Thymus (tissue), 11 donors: ENCODE measurements around the gene RPL32. TPM values are rescaled to one million over a fixed set of nuclear protein-coding genes. Genes with fewer than 3 reads are reported as not detected.
A peak's percentile ranks its signal among the peaks of the same experiment; 100 is the strongest.
"Not testable (repeated sequence)": the region's sequence is repeated elsewhere in the genome, so short reads cannot be mapped to it uniquely, and the experiment has no call there.

ENCODE experiments used
- DNase-seq, 9 donors: peaks; one replicate each; pipeline ENCODE4 v3.0.0-alpha.2; 2013; ENCODE audit warnings: low spot score in 9 of 9, low read depth in 6 of 9, missing footprints in 1 of 9
- H3K27ac ChIP-seq, 2 donors: one replicate each; pipeline ENCODE4 v1.5.1; 2013; ENCODE audit warnings: control low read depth in 1 of 2, low read depth in 1 of 2, low read length in 1 of 2, mild to moderate bottlenecking in 1 of 2, moderate library complexity in 1 of 2
- H3K27me3 ChIP-seq, 2 donors: one replicate each; pipeline ENCODE4 v1.5.1; 2013; ENCODE audit warnings: low read length in 1 of 2; ENCODE audit not compliant: control insufficient read depth in 2 of 2, insufficient read depth in 1 of 2
- H3K36me3 ChIP-seq, 2 donors: one replicate each; pipeline ENCODE4 v1.5.1; 2013; ENCODE audit warnings: low read length in 1 of 2, mild to moderate bottlenecking in 1 of 2, moderate library complexity in 1 of 2; ENCODE audit not compliant: control insufficient read depth in 2 of 2, insufficient read depth in 2 of 2
- H3K4me1 ChIP-seq, 2 donors: one replicate each; pipeline ENCODE4 v1.5.1; 2013; ENCODE audit warnings: low read length in 2 of 2; ENCODE audit not compliant: control insufficient read depth in 2 of 2, insufficient read depth in 2 of 2
- H3K4me3 ChIP-seq, 2 donors: one replicate each; pipeline ENCODE4 v1.5.1; 2013; ENCODE audit warnings: low read length in 2 of 2, control low read depth in 1 of 2, mild to moderate bottlenecking in 1 of 2
- H3K9me3 ChIP-seq, 2 donors: one replicate each; pipeline ENCODE4 v1.5.1; 2013; ENCODE audit warnings: low read length in 1 of 2, mild to moderate bottlenecking in 1 of 2; ENCODE audit not compliant: control insufficient read depth in 2 of 2, insufficient read depth in 1 of 2
- WGBS: extraction: QIAGEN DNeasy Blood & Tissue Kit; methylation state at CpG from one replicate; pipeline ENCODE4 v1.1.7; 2013; 5-methylcytosine and 5-hydroxymethylcytosine counted together
- polyA plus RNA-seq: library from polyadenylated mRNA; stranded (reverse); fragments of 200-250 nt; gene quantifications from one replicate; pipeline ENCODE4 v1.2.3, GENCODE V29; 2013
- total RNA-seq: library from RNA; stranded (reverse); fragments of 120-200 nt; gene quantifications from one replicate; pipeline ENCODE4 v1.2.4, GENCODE V29; 2013
- donor health status: healthy.

The RPL32 gene
- total and polyA plus RNA-seq, 2 donors = 3,219 to 3,281 TPM

GRCh38 chr3:12884790-12885582 lies 43.6 kb upstream of the RPL32 start:
- H3K4me3 ChIP-seq = no peak overlapping the region

DNA sequence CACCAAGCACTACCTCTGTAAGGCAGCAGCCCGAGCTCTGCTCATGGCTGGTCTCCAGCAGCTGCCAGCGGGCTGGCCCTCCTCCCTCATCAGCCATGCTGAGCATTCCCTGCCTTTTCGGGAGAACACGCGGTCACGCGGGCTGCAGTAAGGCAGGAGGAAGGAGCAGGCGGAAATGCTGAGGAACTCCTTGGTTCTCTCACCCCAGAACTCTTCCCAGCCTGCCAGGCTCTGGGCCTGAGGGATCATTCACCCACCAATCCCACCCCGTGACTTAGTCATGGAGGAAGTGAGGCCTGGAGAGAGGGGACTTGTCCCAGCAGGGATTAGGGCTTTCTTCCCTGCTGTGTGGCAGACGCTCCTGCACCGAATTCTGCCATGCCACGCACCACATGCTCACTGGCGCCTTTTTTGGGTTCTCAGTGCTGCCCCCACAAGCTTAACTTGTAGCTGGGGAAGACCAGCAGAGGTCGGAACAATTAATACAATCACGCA lies 42.9 kb upstream of the RPL32 start:
- H3K9me3 ChIP-seq = no peaks in the 10 kb centered on the region
- H3K36me3 ChIP-seq = no peaks in the 10 kb centered on the region
- H3K27me3 ChIP-seq = peaks cover 0 to 5% of the 10 kb centered on the region in 2 donors
- H3K4me3 ChIP-seq = no peak overlapping the region
- H3K27ac ChIP-seq = no peak overlapping the region
- H3K4me1 ChIP-seq = peaks cover 0 to 22% of the 10 kb centered on the region in 2 donors
- DNase-seq = no peak
- WGBS = 97% methylated on average over 15 of the region's 15 CpGs

More at GRCh38 chr3:12884790-12885582, 43.6 kb upstream of the RPL32 start:
- Histone ChIP-seq H3K4me1 (peaks cover 0 to 22% of the 10 kb centered on the region in 2 donors), H3K36me3 (no peaks in the 10 kb centered on the region), H3K27me3 (peaks cover 0 to 3% of the 10 kb centered on the region in 2 donors), H3K27ac (peak overlapping the region in 1 of 2 donors; percentile 78), H3K9me3 (no peaks in the 10 kb centered on the region)
- DNase-seq = peak in 2 of 9 donors; percentile 33 to 42
- 95% methylated on average over 20 of the region's 20 CpGs for WGBS

DNA sequence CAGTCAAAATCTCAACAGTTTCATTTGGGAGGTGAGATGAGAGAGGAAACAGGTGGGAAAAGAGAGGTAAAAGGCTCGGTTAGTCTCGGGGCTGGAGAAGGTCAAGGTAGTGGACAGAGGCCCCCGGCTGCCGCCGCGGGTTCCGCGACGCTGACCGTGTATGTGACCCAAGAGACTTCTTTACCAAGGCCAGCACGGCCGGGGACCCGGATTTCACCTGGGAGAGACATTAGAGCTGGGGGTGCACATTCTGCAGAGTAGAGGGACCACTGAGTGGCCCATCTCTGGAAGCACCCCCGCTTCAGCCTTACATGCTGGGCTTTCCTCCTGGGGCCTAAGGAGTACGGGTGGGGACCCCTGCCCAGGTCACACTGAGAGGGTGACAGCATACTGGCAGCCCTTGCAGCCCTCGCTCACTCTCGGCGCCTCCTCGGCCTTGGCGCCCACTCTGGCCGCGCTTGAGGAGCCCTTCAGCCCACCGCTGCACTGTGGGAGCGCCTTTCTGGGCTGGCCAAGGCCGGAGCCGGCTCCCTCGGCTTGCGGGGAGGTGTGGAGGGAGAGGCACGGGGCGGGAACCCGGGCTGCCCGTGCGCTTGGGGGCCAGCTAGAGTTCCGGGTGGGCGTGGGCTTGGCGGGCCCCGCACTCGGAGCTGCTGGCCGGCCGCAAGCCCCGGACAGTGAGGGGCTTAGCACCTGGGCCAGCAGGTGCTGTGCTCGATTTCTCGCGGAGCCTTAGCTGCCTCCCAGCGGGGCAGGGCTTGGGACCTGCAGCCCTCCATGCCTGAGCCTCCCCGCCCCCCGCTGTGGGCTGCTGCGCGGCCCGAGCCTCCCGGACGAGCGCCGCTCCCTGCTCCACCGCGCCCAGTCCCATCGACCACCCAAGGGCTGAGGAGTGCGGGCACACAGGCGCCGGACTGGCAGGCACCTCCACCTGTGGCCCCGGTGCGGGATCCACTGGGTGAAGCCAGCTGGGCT lies 41.3 kb upstream of the RPL32 start:
- no peaks in the 10 kb centered on the region for H3K9me3 ChIP-seq
- no peaks in the 10 kb centered on the region for H3K36me3 ChIP-seq
- H3K27me3 ChIP-seq = peaks cover 0 to 5% of the 10 kb centered on the region in 2 donors
- H3K4me1 ChIP-seq = peaks cover 0 to 22% of the 10 kb centered on the region in 2 donors
- no peak for DNase-seq
- no peak overlapping the region for H3K4me3 ChIP-seq
- no peak overlapping the region for H3K27ac ChIP-seq
- 97% methylated on average over 62 of the region's 62 CpGs for WGBS

GRCh38 chr3:12881858-12882257 lies 40.5 kb upstream of the RPL32 start:
- not testable (repeated sequence) for H3K27ac ChIP-seq, H3K4me3 ChIP-seq, H3K9me3 ChIP-seq, H3K27me3 ChIP-seq, H3K36me3 ChIP-seq, DNase-seq
- peaks cover 0 to 21% of the 10 kb centered on the region in 2 donors for H3K4me1 ChIP-seq
- 98% methylated on average over 12 of the region's 12 CpGs for WGBS

- DNase-seq = no peak
- Histone ChIP-seq H3K9me3 (no peaks in the 10 kb centered on the region), H3K27me3 (peaks cover 0 to 22% of the 10 kb centered on the region in 2 donors), H3K4me3 (no peak overlapping the region), H3K36me3 (no peaks in the 10 kb centered on the region), H3K4me1 (peaks cover 0 to 2% of the 10 kb centered on the region in 2 donors), H3K27ac (no peak overlapping the region)
- 98% methylated on average over 5 of the region's 5 CpGs for WGBS
Measured at GRCh38 chr3:12879191-12879815, 37.9 kb upstream of the RPL32 start.

- peaks cover 0 to 25% of the 10 kb centered on the region in 2 donors for H3K27me3 ChIP-seq
- H3K9me3 ChIP-seq, H3K36me3 ChIP-seq, DNase-seq, H3K4me1 ChIP-seq, H3K4me3 ChIP-seq, H3K27ac ChIP-seq: not testable (repeated sequence)
- 83% methylated on average over 2 of the region's 2 CpGs for WGBS
Measured at GRCh38 chr3:12878758-12879157, 37.4 kb upstream of the RPL32 start.

GRCh38 chr3:12878141-12878574 lies 36.8 kb upstream of the RPL32 start:
- Histone ChIP-seq H3K9me3 (no peaks in the 10 kb centered on the region), H3K27me3 (peaks cover 0 to 25% of the 10 kb centered on the region in 2 donors), H3K36me3 (no peaks in the 10 kb centered on the region), H3K4me3 (no peak overlapping the region), H3K27ac (no peak overlapping the region), H3K4me1 (peaks cover 0 to 2% of the 10 kb centered on the region in 2 donors)
- no peak for DNase-seq
- WGBS = 93% methylated on average over 2 of the region's 2 CpGs

GRCh38 chr3:12877040-12877439 lies 35.7 kb upstream of the RPL32 start:
- Histone ChIP-seq H3K36me3 (no peaks in the 10 kb centered on the region), H3K9me3 (no peaks in the 10 kb centered on the region), H3K4me1 (peaks cover 0 to 2% of the 10 kb centered on the region in 2 donors), H3K4me3 (no peak overlapping the region), H3K27me3 (peaks cover 0 to 25% of the 10 kb centered on the region in 2 donors), H3K27ac (no peak overlapping the region)
- WGBS = 97% methylated on average over 7 of the region's 7 CpGs
- no peak for DNase-seq
